ENCODE data around the gene HS3ST3A1. TPM values are rescaled to one million over a fixed set of nuclear protein-coding genes. Genes with fewer than 3 reads are reported as not detected.

HS3ST3A1 gene
- total RNA-seq, 2 experiments from 2014 or later, result 0.22 to 1.2 TPM

GRCh38 chr17:13642188-13642587, 40.5 kb upstream of the HS3ST3A1 start:
- H3K27ac Mint-ChIP-seq, result no peak overlapping the region
- intact Hi-C loops (cut with DNase I, micrococcal nuclease), result no loop called here
- no peak for DNase-seq

GRCh38 chr17:13640551-13640950, 38.8 kb upstream of the HS3ST3A1 start:
- TF ChIP-seq CTCF (IDR thresholded peaks at IDR 0.05), result no peak
- intact Hi-C loops (cut with DNase I, micrococcal nuclease), result no loop called here
- ATAC-seq (ENCODE audit: poor library complexity) (no peak), DNase-seq (no peak)
- Histone ChIP-seq H3K36me3 (ENCODE audit: insufficient read depth, low read length) (no peaks in the 10 kb centered on the region), H3K27me3 (ENCODE audit: control insufficient read depth in 1 of 2, insufficient read depth in 2 of 2, low read length in 2 of 2) (no peaks in the 10 kb centered on the region), H3K27ac (ENCODE audit: low read depth in 1 of 2, low read length in 2 of 2) (no peak overlapping the region), H3K4me3 (ENCODE audit: low read length) (no peak overlapping the region), H3K9me3 (ENCODE audit: control insufficient read depth in 1 of 2, insufficient read depth in 1 of 2, low read length in 2 of 2) (no peaks in the 10 kb centered on the region), H3K4me1 (ENCODE audit: insufficient read depth, low read length) (no peaks in the 10 kb centered on the region)
- H3K4me1 Mint-ChIP-seq (ENCODE audit: low read depth), result no peaks in the 10 kb centered on the region
- peaks cover 9% of the 10 kb centered on the region for H3K27me3 Mint-ChIP-seq
- H3K9me3 Mint-ChIP-seq, result no peaks in the 10 kb centered on the region
- ChIA-PET POLR2A (no interaction called here), CTCF (no interaction called here)
- no peak overlapping the region for H3K4me3 Mint-ChIP-seq
- H3K27ac Mint-ChIP-seq, result no peak overlapping the region
- H3K36me3 Mint-ChIP-seq (ENCODE audit: low read depth), result no peaks in the 10 kb centered on the region

More at GRCh38 chr17:13642188-13642587, 40.5 kb upstream of the HS3ST3A1 start:
- no peaks in the 10 kb centered on the region for H3K27me3 ChIP-seq (ENCODE audit: control insufficient read depth in 1 of 2, insufficient read depth in 2 of 2, low read length in 2 of 2)
- peaks cover 9% of the 10 kb centered on the region for H3K27me3 Mint-ChIP-seq
- no peaks in the 10 kb centered on the region for H3K4me1 Mint-ChIP-seq (ENCODE audit: low read depth)
- no peaks in the 10 kb centered on the region for H3K4me1 ChIP-seq (ENCODE audit: insufficient read depth, low read length)
- H3K4me3 ChIP-seq (ENCODE audit: low read length), result no peak overlapping the region
- TF ChIP-seq CTCF (IDR thresholded peaks at IDR 0.05), result no peak
- no peaks in the 10 kb centered on the region for H3K9me3 Mint-ChIP-seq
- H3K27ac ChIP-seq (ENCODE audit: low read depth in 1 of 2, low read length in 2 of 2), result no peak overlapping the region
- POLR2A ChIA-PET, result no interaction called here
- no peaks in the 10 kb centered on the region for H3K36me3 ChIP-seq (ENCODE audit: insufficient read depth, low read length)
- no peaks in the 10 kb centered on the region for H3K9me3 ChIP-seq (ENCODE audit: control insufficient read depth in 1 of 2, insufficient read depth in 1 of 2, low read length in 2 of 2)
- ATAC-seq (ENCODE audit: poor library complexity), result no peak
- CTCF ChIA-PET, result no interaction called here
- no peak overlapping the region for H3K4me3 Mint-ChIP-seq
- H3K36me3 Mint-ChIP-seq (ENCODE audit: low read depth), result no peaks in the 10 kb centered on the region

GRCh38 chr17:13638855-13639458, 37.2 kb upstream of the HS3ST3A1 start:
- H3K4me3 Mint-ChIP-seq, result no peak overlapping the region
- no peak for ATAC-seq (ENCODE audit: poor library complexity)

More at GRCh38 chr17:13638855-13639458, 37.2 kb upstream of the HS3ST3A1 start:
- H3K27me3 Mint-ChIP-seq, result peaks cover 9% of the 10 kb centered on the region
- DNase-seq, result no peak
- no peaks in the 10 kb centered on the region for H3K4me1 Mint-ChIP-seq (ENCODE audit: low read depth)
- CTCF ChIA-PET, result no interaction called here
- no peak overlapping the region for H3K4me3 ChIP-seq (ENCODE audit: low read length)
- no peak for TF ChIP-seq CTCF (IDR thresholded peaks at IDR 0.05)
- H3K27me3 ChIP-seq (ENCODE audit: control insufficient read depth in 1 of 2, insufficient read depth in 2 of 2, low read length in 2 of 2), result no peaks in the 10 kb centered on the region
- H3K4me1 ChIP-seq (ENCODE audit: insufficient read depth, low read length), result no peaks in the 10 kb centered on the region
- no peaks in the 10 kb centered on the region for H3K9me3 Mint-ChIP-seq
- POLR2A ChIA-PET, result no interaction called here
- no peaks in the 10 kb centered on the region for H3K36me3 ChIP-seq (ENCODE audit: insufficient read depth, low read length)
- H3K27ac ChIP-seq (ENCODE audit: low read depth in 1 of 2, low read length in 2 of 2), result no peak overlapping the region
- no peak overlapping the region for H3K27ac Mint-ChIP-seq
- intact Hi-C loops (cut with DNase I, micrococcal nuclease), result no loop called here
- H3K9me3 ChIP-seq (ENCODE audit: control insufficient read depth in 1 of 2, insufficient read depth in 1 of 2, low read length in 2 of 2), result no peaks in the 10 kb centered on the region
- H3K36me3 Mint-ChIP-seq (ENCODE audit: low read depth), result no peaks in the 10 kb centered on the region
